Liver (tissue), 9 donors: ENCODE measurements around the gene ZRANB1. TPM values are rescaled to one million over a fixed set of nuclear protein-coding genes. Genes with fewer than 3 reads are reported as not detected.

Experiments
- DNase-seq: peaks from one replicate; pipeline ENCODE4 v3.0.0-alpha.2; 2017; ENCODE audit warnings: low spot score
- H3K27ac ChIP-seq, 2 donors: one replicate each; pipeline ENCODE4 v1.7.0; 2013; ENCODE audit warnings: inconsistent platforms in 2 of 2, low read length in 2 of 2, control low read depth in 1 of 2, low read depth in 1 of 2, mild to moderate bottlenecking in 1 of 2
- H3K27me3 ChIP-seq, 4 donors: one replicate each; pipeline versions ENCODE4 v1.6.1 to v1.7.0; 2013; ENCODE audit warnings: low read length in 3 of 4, inconsistent platforms in 1 of 4, mild to moderate bottlenecking in 1 of 4, moderate library complexity in 1 of 4; ENCODE audit not compliant: control insufficient read depth in 4 of 4, insufficient read depth in 4 of 4
- H3K36me3 ChIP-seq, 4 donors: one replicate each; pipeline versions ENCODE4 v1.6.1 to v1.7.0; 2013; ENCODE audit warnings: low read length in 3 of 4, mild to moderate bottlenecking in 3 of 4, low read depth in 1 of 4, moderate library complexity in 1 of 4; ENCODE audit not compliant: control insufficient read depth in 4 of 4, insufficient read depth in 3 of 4
- H3K4me1 ChIP-seq, 4 donors: one replicate each; pipeline versions ENCODE4 v1.6.1 to v1.7.0; 2013; ENCODE audit warnings: low read length in 3 of 4, mild to moderate bottlenecking in 3 of 4, moderate library complexity in 1 of 4; ENCODE audit not compliant: control insufficient read depth in 4 of 4, insufficient read depth in 4 of 4
- H3K4me3 ChIP-seq, 3 donors: one replicate each; pipeline versions ENCODE4 v1.6.1 to v1.7.0; 2013; ENCODE audit warnings: low read length in 3 of 3, control low read depth in 1 of 3, low read depth in 1 of 3, mild to moderate bottlenecking in 1 of 3
- H3K9ac ChIP-seq, 2 donors: one replicate each; pipeline ENCODE4 v1.7.0; 2013; ENCODE audit warnings: low read length in 2 of 2, mild to moderate bottlenecking in 2 of 2, moderate library complexity in 2 of 2, control low read depth in 1 of 2, low read depth in 1 of 2
- H3K9me3 ChIP-seq, 4 donors: one replicate each; pipeline versions ENCODE4 v1.6.1 to v1.7.0; 2013; ENCODE audit warnings: low read length in 3 of 4; ENCODE audit not compliant: control insufficient read depth in 4 of 4
- CTCF ChIP-seq: fragments of 150-350 bp; IDR thresholded peaks from 2 replicates; pipeline ENCODE4 v1.5.1; 2017; ENCODE audit warnings: improper control_type of control experiment, low read depth, low read length; ENCODE audit not compliant: missing input control
- EGR1 ChIP-seq, 2 donors: IDR thresholded peaks; 2 replicates each; pipeline ENCODE4 v1.6.1; 2016 to 2018; ENCODE audit warnings: antibody characterized with exemption in 2 of 2, low read depth in 2 of 2
- FOXA1 ChIP-seq: IDR thresholded peaks from 2 replicates; pipeline ENCODE4 v1.6.1; 2016; ENCODE audit warnings: antibody characterized with exemption
- FOXA2 ChIP-seq: IDR thresholded peaks from 2 replicates; pipeline ENCODE4 v1.6.1; 2016; ENCODE audit warnings: antibody characterized with exemption
- GABPA ChIP-seq, 2 donors: IDR thresholded peaks in 1 of 2; conservative IDR thresholded peaks in 1 of 2; 2 replicates each; pipeline ENCODE4 v1.6.1; 2016; ENCODE audit warnings: antibody characterized with exemption in 2 of 2, mild to moderate bottlenecking in 1 of 2, moderate library complexity in 1 of 2
- HNF4A ChIP-seq, 2 donors: conservative IDR thresholded peaks; 2 replicates each; pipeline ENCODE4 v1.6.1; 2016; ENCODE audit warnings: antibody characterized with exemption in 2 of 2, mild to moderate bottlenecking in 2 of 2
- HNF4G ChIP-seq: IDR thresholded peaks from 2 replicates; pipeline ENCODE4 v1.6.1; 2016; ENCODE audit warnings: antibody characterized with exemption
- JUND ChIP-seq, 2 donors: IDR thresholded peaks; 2 replicates each; pipeline ENCODE4 v1.6.1; 2016; ENCODE audit warnings: antibody characterized with exemption in 2 of 2
- NR2F2 ChIP-seq: IDR thresholded peaks from 2 replicates; pipeline ENCODE4 v1.6.1; 2016; ENCODE audit warnings: antibody characterized with exemption
- RAD21 ChIP-seq, 2 donors: IDR thresholded peaks; 2 replicates each; pipeline ENCODE4 v1.6.1; 2016; ENCODE audit warnings: antibody characterized with exemption in 2 of 2, mild to moderate bottlenecking in 2 of 2
- REST ChIP-seq: IDR thresholded peaks from 2 replicates; pipeline ENCODE4 v1.6.1; 2016; ENCODE audit warnings: antibody characterized with exemption, mild to moderate bottlenecking
- RXRA ChIP-seq, 2 donors: IDR thresholded peaks; 2 replicates each; pipeline ENCODE4 v1.6.1; 2017 to 2018; ENCODE audit warnings: antibody characterized with exemption in 2 of 2, mild to moderate bottlenecking in 1 of 2
- SP1 ChIP-seq: IDR thresholded peaks from 2 replicates; pipeline ENCODE4 v1.6.1; 2018; ENCODE audit warnings: antibody characterized with exemption, mild to moderate bottlenecking
- TAF1 ChIP-seq: conservative IDR thresholded peaks from 2 replicates; pipeline ENCODE4 v1.6.1; 2016; ENCODE audit warnings: antibody characterized with exemption, mild to moderate bottlenecking
- YY1 ChIP-seq: IDR thresholded peaks from 2 replicates; pipeline ENCODE4 v1.6.1; 2016; ENCODE audit warnings: antibody characterized with exemption, mild to moderate bottlenecking
- WGBS: extraction: QIAGEN DNeasy Blood & Tissue Kit; methylation state at CpG from one replicate; pipeline ENCODE4 v1.1.7; 2013; 5-methylcytosine and 5-hydroxymethylcytosine counted together
- polyA plus RNA-seq, 2 donors: library from polyadenylated mRNA; stranded (reverse) in 1 of 2; unstranded in 1 of 2; fragments of 200-250 nt in 1 of 2; fragments of >200 nt in 1 of 2; fragmentation: Nextera tagmentation in 1 of 2; extraction: Ambion mirVana in 1 of 2; gene quantifications; one replicate each; pipeline versions ENCODE4 v1.2.1 to v1.2.3, GENCODE V29; 2013 to 2015
- total RNA-seq, 2 donors: library from RNA; depleted of rRNA; stranded (reverse); fragments of >200 nt; gene quantifications; one replicate each; pipeline ENCODE4 v1.2.3, GENCODE V29; 2014
- TF ChIP-seq, protein P1 (sequence below): IDR thresholded peaks from 2 replicates; pipeline ENCODE4 v1.6.1; 2016; ENCODE audit warnings: antibody characterized with exemption
- TF ChIP-seq, protein P2 (sequence below): IDR thresholded peaks from 2 replicates; pipeline ENCODE4 v1.6.1; 2016; ENCODE audit warnings: antibody characterized with exemption
- TF ChIP-seq, protein P3 (sequence below): IDR thresholded peaks from 2 replicates; pipeline ENCODE4 v1.6.1; 2016; ENCODE audit warnings: antibody characterized with exemption
- donor health status: healthy.
- donor health status: healthy.
- donor health status: healthy.
- donor health status: healthy.
- donor health status: healthy.

The ZRANB1 gene
- total and polyA plus RNA-seq, 4 donors: 6.2 to 32.5 (median 14.4) TPM

DNA sequence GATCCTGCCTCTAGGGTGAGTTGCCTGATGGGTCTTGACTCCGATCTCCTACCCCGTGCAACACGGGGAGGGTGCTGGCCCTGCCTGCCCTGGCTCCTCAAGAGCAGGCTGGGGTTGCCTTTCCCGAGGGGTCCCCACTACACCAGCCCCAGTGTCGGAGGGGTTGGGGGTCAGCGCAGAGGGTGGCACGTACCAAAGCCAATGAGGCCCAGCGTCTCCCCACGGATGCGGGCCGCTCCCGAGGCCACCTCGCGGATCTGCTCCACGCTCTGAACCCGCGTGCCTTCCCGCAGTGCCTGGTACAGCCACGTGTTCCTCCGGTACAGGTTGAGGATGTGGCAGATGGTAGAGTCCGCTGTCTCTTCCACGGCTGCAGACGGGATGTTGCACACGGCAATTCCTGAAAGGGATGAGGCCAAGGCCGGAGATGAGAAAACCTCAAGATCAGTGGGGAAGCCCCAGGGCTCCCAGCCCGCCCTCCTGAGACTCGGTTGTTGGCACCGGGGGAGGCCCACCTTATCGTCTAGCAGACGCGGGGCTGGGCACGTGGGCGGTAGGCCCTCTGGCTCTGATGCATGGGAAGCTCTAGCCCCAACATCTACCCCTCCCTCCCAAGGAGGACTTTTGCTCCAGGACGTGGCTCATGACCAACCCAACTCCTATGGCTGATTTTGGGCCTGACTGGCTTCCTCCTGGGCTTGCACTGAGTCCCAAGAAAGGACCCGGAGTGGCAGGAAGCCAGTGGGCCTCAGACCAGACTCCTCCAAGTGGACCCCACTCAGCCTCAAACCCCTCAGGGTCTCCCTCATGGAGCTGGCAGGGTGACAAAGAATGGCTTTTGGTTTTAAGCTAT is 56.1 kb downstream of the ZRANB1 start:
- WGBS: 91% methylated on average over 35 of the region's 35 CpGs
- DNase-seq: no peak
- H3K9me3 ChIP-seq: no peaks in the 10 kb centered on the region
- no peak for TF ChIP-seq NR2F2
- TF ChIP-seq HNF4A (conservative IDR thresholded peaks at IDR 0.05): no peak
- no peak for TF ChIP-seq RXRA (IDR thresholded peaks at IDR 0.05)
- no peak for TF ChIP-seq REST
- no peak for TF ChIP-seq YY1
- no peak for TF ChIP-seq FOXA2
- TF ChIP-seq EGR1 (IDR thresholded peaks at IDR 0.05; ENCODE audit: low read depth in 2 of 2): no peak
- TF ChIP-seq JUND (IDR thresholded peaks at IDR 0.05): no peak
- no peak for TF ChIP-seq SP1
- TF ChIP-seq, protein P1, sequence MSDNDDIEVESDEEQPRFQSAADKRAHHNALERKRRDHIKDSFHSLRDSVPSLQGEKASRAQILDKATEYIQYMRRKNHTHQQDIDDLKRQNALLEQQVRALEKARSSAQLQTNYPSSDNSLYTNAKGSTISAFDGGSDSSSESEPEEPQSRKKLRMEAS: no peak
- TF ChIP-seq, protein P2, sequence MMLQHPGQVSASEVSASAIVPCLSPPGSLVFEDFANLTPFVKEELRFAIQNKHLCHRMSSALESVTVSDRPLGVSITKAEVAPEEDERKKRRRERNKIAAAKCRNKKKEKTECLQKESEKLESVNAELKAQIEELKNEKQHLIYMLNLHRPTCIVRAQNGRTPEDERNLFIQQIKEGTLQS: no peak
- TF ChIP-seq TAF1: no peak
- no peak for TF ChIP-seq CTCF
- no peak for TF ChIP-seq FOXA1
- TF ChIP-seq, protein P3, sequence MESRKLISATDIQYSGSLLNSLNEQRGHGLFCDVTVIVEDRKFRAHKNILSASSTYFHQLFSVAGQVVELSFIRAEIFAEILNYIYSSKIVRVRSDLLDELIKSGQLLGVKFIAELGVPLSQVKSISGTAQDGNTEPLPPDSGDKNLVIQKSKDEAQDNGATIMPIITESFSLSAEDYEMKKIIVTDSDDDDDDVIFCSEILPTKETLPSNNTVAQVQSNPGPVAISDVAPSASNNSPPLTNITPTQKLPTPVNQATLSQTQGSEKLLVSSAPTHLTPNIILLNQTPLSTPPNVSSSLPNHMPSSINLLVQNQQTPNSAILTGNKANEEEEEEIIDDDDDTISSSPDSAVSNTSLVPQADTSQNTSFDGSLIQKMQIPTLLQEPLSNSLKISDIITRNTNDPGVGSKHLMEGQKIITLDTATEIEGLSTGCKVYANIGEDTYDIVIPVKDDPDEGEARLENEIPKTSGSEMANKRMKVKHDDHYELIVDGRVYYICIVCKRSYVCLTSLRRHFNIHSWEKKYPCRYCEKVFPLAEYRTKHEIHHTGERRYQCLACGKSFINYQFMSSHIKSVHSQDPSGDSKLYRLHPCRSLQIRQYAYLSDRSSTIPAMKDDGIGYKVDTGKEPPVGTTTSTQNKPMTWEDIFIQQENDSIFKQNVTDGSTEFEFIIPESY: no peak
- no peak for TF ChIP-seq RAD21 (IDR thresholded peaks at IDR 0.05)
- TF ChIP-seq GABPA (IDR thresholded peaks at IDR 0.05 in 1 of 2, conservative IDR thresholded peaks at IDR 0.05 in 1 of 2): no peak
- no peak for TF ChIP-seq HNF4G
- no peak overlapping the region for H3K4me3 ChIP-seq
- peaks cover 0 to 6% (median 0%) of the 10 kb centered on the region in 4 donors for H3K36me3 ChIP-seq
- H3K27me3 ChIP-seq: no peaks in the 10 kb centered on the region
- H3K4me1 ChIP-seq: peaks cover 0 to 3% (median 0%) of the 10 kb centered on the region in 4 donors
- no peak overlapping the region for H3K27ac ChIP-seq
- H3K9ac ChIP-seq: no peak overlapping the region
